ENCODE measurements around the gene EFHC1. TPM values are rescaled to one million over a fixed set of nuclear protein-coding genes. Genes with fewer than 3 reads are reported as not detected.

The EFHC1 gene
- polyA plus RNA-seq, 1 donor from 2014 or later = 173 TPM

DNA sequence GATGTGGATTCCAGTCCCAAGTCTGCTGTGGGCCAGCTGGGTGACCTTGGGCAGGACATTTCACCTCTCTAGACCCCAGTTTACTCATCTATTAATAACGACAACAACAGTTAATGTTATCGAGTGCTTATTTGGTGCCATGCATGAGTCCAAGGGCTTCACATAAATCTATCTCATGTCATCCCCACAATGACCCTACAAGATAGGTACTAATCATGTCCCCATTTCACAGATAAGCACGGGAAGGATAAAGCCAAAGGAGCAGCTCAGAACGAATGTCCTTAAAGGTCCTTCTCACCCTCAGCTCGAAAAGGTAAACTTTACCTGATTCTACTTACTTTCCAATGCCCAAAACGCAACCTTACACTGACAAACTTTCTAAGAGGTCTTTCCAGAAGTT lies 121.0 kb downstream of the EFHC1 start:
- Histone ChIP-seq H3K4me2 (ENCODE audit: low read length) (no peak overlapping the region), H3K4me3 (ENCODE audit: low read length) (no peak overlapping the region), H3K79me2 (replicated peaks; ENCODE audit: insufficient read depth, low read length) (no peaks in the 10 kb centered on the region), H3K9me2 (ENCODE audit: insufficient read depth, low read length) (no peaks in the 10 kb centered on the region), H2AFZ (ENCODE audit: low read depth, low read length) (no peak overlapping the region), H3K27ac (ENCODE audit: low read length) (no peak overlapping the region), H3K9ac (ENCODE audit: low read length) (no peak overlapping the region), H3F3A (ENCODE audit: insufficient read depth, low read length, poor library complexity, severe bottlenecking) (no peaks in the 10 kb centered on the region), H4K20me1 (ENCODE audit: insufficient read depth) (no peaks in the 10 kb centered on the region), H3K9me3 (ENCODE audit: low read length) (no peaks in the 10 kb centered on the region), H3K27me3 (ENCODE audit: insufficient read depth, low read depth, low read length) (no peaks in the 10 kb centered on the region), H3K36me3 (ENCODE audit: insufficient read depth, low read length) (no peaks in the 10 kb centered on the region)
- TF ChIP-seq, protein P1, sequence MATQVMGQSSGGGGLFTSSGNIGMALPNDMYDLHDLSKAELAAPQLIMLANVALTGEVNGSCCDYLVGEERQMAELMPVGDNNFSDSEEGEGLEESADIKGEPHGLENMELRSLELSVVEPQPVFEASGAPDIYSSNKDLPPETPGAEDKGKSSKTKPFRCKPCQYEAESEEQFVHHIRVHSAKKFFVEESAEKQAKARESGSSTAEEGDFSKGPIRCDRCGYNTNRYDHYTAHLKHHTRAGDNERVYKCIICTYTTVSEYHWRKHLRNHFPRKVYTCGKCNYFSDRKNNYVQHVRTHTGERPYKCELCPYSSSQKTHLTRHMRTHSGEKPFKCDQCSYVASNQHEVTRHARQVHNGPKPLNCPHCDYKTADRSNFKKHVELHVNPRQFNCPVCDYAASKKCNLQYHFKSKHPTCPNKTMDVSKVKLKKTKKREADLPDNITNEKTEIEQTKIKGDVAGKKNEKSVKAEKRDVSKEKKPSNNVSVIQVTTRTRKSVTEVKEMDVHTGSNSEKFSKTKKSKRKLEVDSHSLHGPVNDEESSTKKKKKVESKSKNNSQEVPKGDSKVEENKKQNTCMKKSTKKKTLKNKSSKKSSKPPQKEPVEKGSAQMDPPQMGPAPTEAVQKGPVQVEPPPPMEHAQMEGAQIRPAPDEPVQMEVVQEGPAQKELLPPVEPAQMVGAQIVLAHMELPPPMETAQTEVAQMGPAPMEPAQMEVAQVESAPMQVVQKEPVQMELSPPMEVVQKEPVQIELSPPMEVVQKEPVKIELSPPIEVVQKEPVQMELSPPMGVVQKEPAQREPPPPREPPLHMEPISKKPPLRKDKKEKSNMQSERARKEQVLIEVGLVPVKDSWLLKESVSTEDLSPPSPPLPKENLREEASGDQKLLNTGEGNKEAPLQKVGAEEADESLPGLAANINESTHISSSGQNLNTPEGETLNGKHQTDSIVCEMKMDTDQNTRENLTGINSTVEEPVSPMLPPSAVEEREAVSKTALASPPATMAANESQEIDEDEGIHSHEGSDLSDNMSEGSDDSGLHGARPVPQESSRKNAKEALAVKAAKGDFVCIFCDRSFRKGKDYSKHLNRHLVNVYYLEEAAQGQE (IDR thresholded peaks at IDR 0.05; ENCODE audit: borderline replicate concordance) = no peak
- no peak for TF ChIP-seq EP300 (conservative IDR thresholded peaks at IDR 0.05; ENCODE audit: poor library complexity, severe bottlenecking)
- no peak for TF ChIP-seq MXI1 (conservative IDR thresholded peaks at IDR 0.05; ENCODE audit: poor library complexity, severe bottlenecking)
- TF ChIP-seq SMC3 (conservative IDR thresholded peaks at IDR 0.05; ENCODE audit: poor library complexity) = no peak
- no peak for TF ChIP-seq RAD21 (conservative IDR thresholded peaks at IDR 0.05)
- no peak for TF ChIP-seq POLR2AphosphoS5 (IDR thresholded peaks at IDR 0.05)
- TF ChIP-seq, protein P2, sequence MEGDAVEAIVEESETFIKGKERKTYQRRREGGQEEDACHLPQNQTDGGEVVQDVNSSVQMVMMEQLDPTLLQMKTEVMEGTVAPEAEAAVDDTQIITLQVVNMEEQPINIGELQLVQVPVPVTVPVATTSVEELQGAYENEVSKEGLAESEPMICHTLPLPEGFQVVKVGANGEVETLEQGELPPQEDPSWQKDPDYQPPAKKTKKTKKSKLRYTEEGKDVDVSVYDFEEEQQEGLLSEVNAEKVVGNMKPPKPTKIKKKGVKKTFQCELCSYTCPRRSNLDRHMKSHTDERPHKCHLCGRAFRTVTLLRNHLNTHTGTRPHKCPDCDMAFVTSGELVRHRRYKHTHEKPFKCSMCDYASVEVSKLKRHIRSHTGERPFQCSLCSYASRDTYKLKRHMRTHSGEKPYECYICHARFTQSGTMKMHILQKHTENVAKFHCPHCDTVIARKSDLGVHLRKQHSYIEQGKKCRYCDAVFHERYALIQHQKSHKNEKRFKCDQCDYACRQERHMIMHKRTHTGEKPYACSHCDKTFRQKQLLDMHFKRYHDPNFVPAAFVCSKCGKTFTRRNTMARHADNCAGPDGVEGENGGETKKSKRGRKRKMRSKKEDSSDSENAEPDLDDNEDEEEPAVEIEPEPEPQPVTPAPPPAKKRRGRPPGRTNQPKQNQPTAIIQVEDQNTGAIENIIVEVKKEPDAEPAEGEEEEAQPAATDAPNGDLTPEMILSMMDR (IDR thresholded peaks at IDR 0.05; ENCODE audit: poor library complexity, severe bottlenecking) = no peak
- no peak for TF ChIP-seq EZH2 (IDR thresholded peaks at IDR 0.05; ENCODE audit: borderline replicate concordance, insufficient read depth, low read length, poor library complexity, severe bottlenecking)

- no peak for TF ChIP-seq MXI1 (conservative IDR thresholded peaks at IDR 0.05; ENCODE audit: poor library complexity, severe bottlenecking)
- TF ChIP-seq EP300 (conservative IDR thresholded peaks at IDR 0.05; ENCODE audit: poor library complexity, severe bottlenecking) = no peak
- TF ChIP-seq RAD21 (conservative IDR thresholded peaks at IDR 0.05) = no peak
- no peak for TF ChIP-seq SMC3 (conservative IDR thresholded peaks at IDR 0.05; ENCODE audit: poor library complexity)
- TF ChIP-seq, protein P1 (IDR thresholded peaks at IDR 0.05; ENCODE audit: borderline replicate concordance) = no peak
- Histone ChIP-seq H3K27me3 (ENCODE audit: insufficient read depth, low read depth, low read length) (no peaks in the 10 kb centered on the region), H3K9ac (ENCODE audit: low read length) (no peak overlapping the region), H3F3A (ENCODE audit: insufficient read depth, low read length, poor library complexity, severe bottlenecking) (no peaks in the 10 kb centered on the region), H3K36me3 (ENCODE audit: insufficient read depth, low read length) (no peaks in the 10 kb centered on the region), H3K9me3 (ENCODE audit: low read length) (no peaks in the 10 kb centered on the region), H3K4me3 (ENCODE audit: low read length) (no peak overlapping the region), H2AFZ (ENCODE audit: low read depth, low read length) (no peak overlapping the region), H3K27ac (ENCODE audit: low read length) (no peak overlapping the region), H3K9me2 (ENCODE audit: insufficient read depth, low read length) (no peaks in the 10 kb centered on the region), H4K20me1 (ENCODE audit: insufficient read depth) (no peaks in the 10 kb centered on the region), H3K4me2 (ENCODE audit: low read length) (no peak overlapping the region), H3K79me2 (replicated peaks; ENCODE audit: insufficient read depth, low read length) (no peaks in the 10 kb centered on the region)
Measured at GRCh38 chr6:52543262-52543661, 123.1 kb downstream of the EFHC1 start.

All from neural cell (in vitro differentiated cells).